Type B pancreatic cell (in vitro differentiated cells): ENCODE data around the gene PSIP1. TPM values are rescaled to one million over a fixed set of nuclear protein-coding genes. Genes with fewer than 3 reads are reported as not detected.

Experiments used
- DNase-seq: peaks from one replicate; pipeline ENCODE4 v3.0.0; 2021; ENCODE audit warnings: mixed read lengths; ENCODE audit not compliant: unreplicated experiment; ENCODE audit errors: extremely low spot score
- H3K27ac Mint-ChIP-seq: 2 replicates; pipeline ENCODE4 v1.8.0; 2021; ENCODE audit warnings: mild to moderate bottlenecking, mixed read lengths
- H3K27me3 Mint-ChIP-seq: 2 replicates; pipeline ENCODE4 v1.8.0; 2021; ENCODE audit warnings: mixed read lengths
- H3K36me3 Mint-ChIP-seq: 2 replicates; pipeline ENCODE4 v1.8.0; 2021; ENCODE audit warnings: mixed read lengths
- H3K4me1 Mint-ChIP-seq: one replicate; pipeline ENCODE4 v1.8.0; 2021; ENCODE audit warnings: mixed read lengths; ENCODE audit not compliant: unreplicated experiment
- H3K4me3 Mint-ChIP-seq: 2 replicates; pipeline ENCODE4 v1.8.0; 2021; ENCODE audit warnings: mild to moderate bottlenecking, mixed read lengths
- H3K9me3 Mint-ChIP-seq: 2 replicates; pipeline ENCODE4 v1.8.0; 2021; ENCODE audit warnings: mixed read lengths
- CTCF ChIP-seq: fragments of 200-600 bp; sonication (generic); conservative IDR thresholded peaks from 2 replicates; pipeline ENCODE4 v1.5.0; 2021; ENCODE audit warnings: antibody characterized with exemption, mild to moderate bottlenecking
- total RNA-seq: library from RNA; stranded (reverse); gene quantifications from 2 replicates; pipeline ENCODE4 v1.2.1, GENCODE V29; 2021; ENCODE audit warnings: low replicate concordance

The PSIP1 gene
- total RNA-seq, 1 donor from 2014 or later = 117 TPM

- Mint-ChIP-seq H3K9me3 (no peaks in the 10 kb centered on the region), H3K36me3 (peaks cover 32% of the 10 kb centered on the region), H3K4me3 (no peak overlapping the region), H3K27ac (no peak overlapping the region), H3K27me3 (no peaks in the 10 kb centered on the region), H3K4me1 (peaks cover 12% of the 10 kb centered on the region)
- DNase-seq = no peak
- TF ChIP-seq CTCF = peak; percentile 68
Observed at GRCh38 chr9:15485836-15486666, 24.7 kb downstream of the PSIP1 start.

- Mint-ChIP-seq H3K27me3 (no peaks in the 10 kb centered on the region), H3K4me3 (no peak overlapping the region), H3K27ac (no peak overlapping the region), H3K9me3 (no peaks in the 10 kb centered on the region), H3K4me1 (peaks cover 12% of the 10 kb centered on the region), H3K36me3 (peaks cover 28% of the 10 kb centered on the region)
- DNase-seq = no peak
- no peak for TF ChIP-seq CTCF
Observed at GRCh38 chr9:15484802-15485201, 26.0 kb downstream of the PSIP1 start.

GRCh38 chr9:15482146-15482545 is 28.6 kb downstream of the PSIP1 start:
- peaks cover 12% of the 10 kb centered on the region for H3K4me1 Mint-ChIP-seq
- H3K4me3 Mint-ChIP-seq = no peak overlapping the region
- DNase-seq = no peak
- no peaks in the 10 kb centered on the region for H3K9me3 Mint-ChIP-seq
- no peaks in the 10 kb centered on the region for H3K27me3 Mint-ChIP-seq
- no peak overlapping the region for H3K27ac Mint-ChIP-seq
- H3K36me3 Mint-ChIP-seq = peaks cover 25% of the 10 kb centered on the region
- TF ChIP-seq CTCF = no peak

GRCh38 chr9:15480028-15480427 is 30.7 kb downstream of the PSIP1 start:
- TF ChIP-seq CTCF = no peak
- H3K4me3 Mint-ChIP-seq = no peak overlapping the region
- H3K27ac Mint-ChIP-seq = no peak overlapping the region
- no peaks in the 10 kb centered on the region for H3K27me3 Mint-ChIP-seq
- H3K36me3 Mint-ChIP-seq = peaks cover 15% of the 10 kb centered on the region
- DNase-seq = no peak
- peaks cover 12% of the 10 kb centered on the region for H3K4me1 Mint-ChIP-seq
- no peaks in the 10 kb centered on the region for H3K9me3 Mint-ChIP-seq

GRCh38 chr9:15475923-15476536 is 34.7 kb downstream of the PSIP1 start:
- no peak for DNase-seq
- H3K4me1 Mint-ChIP-seq = no peaks in the 10 kb centered on the region
- no peaks in the 10 kb centered on the region for H3K27me3 Mint-ChIP-seq
- H3K4me3 Mint-ChIP-seq = no peak overlapping the region
- TF ChIP-seq CTCF = no peak
- no peaks in the 10 kb centered on the region for H3K9me3 Mint-ChIP-seq
- peaks cover 6% of the 10 kb centered on the region for H3K36me3 Mint-ChIP-seq
- no peak overlapping the region for H3K27ac Mint-ChIP-seq
